HG03457 (cell line): ENCODE results near the gene ARRDC4.

Experiments used
- ATAC-seq: cut with Tn5 transposase; IDR thresholded peaks from one replicate; pipeline ENCODE4 v1.9.1; 2021; ENCODE audit warnings: moderate number of reproducible peaks; ENCODE audit not compliant: unreplicated experiment

Gene ARRDC4

GRCh38 chr15:97995881-97996603 is 35.5 kb downstream of the ARRDC4 start:
- ATAC-seq: no peak

- no peak for ATAC-seq
Measured at GRCh38 chr15:97998307-97999071, 38.0 kb downstream of the ARRDC4 start.

DNA sequence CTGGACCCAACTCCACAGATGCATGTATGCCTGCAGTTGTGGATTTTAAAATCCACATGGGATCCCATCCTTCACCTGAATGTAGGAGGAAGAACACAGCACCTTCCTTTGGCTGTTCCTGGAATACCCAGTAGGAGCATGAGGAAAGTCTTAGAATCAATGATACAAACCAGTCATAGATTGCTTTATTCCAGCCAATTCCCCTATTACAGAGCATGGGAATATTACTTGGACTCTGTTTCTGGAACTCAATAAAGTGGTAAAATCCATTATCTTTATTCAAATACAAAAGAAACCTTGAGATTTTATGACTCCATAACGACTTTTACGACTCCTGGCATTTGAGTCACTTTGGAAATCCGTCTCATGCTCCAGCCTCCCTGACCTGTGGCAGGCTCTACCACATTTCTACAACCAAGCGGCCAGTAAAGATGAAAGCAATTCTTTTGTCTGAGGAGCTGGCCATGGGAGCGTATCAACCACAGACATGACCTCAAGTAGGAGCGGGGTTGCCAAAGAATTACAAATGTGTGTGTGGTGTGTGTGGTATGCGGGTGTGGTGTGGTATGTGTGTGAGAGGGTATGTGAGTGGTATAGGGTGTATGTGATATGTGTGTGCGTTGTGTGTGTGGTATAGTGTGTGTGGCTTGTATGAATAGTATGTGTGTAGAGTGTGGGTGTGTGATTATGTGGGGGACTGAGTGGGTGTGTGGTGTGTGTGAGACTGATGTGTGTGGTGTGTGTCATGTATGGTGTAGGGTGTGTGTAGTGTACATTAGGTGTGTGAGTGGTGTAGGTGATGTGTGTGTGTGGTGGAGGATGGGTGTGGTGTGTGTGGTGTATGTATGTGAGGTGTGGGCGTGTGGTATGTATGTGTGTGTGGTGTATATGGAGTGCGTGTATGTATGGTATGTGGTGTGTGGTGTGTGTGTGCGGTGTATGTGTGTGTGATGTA is 40.0 kb downstream of the ARRDC4 start:
- ATAC-seq: no peak

GRCh38 chr15:98001663-98002194 is 41.2 kb downstream of the ARRDC4 start:
- ATAC-seq: no peak

DNA sequence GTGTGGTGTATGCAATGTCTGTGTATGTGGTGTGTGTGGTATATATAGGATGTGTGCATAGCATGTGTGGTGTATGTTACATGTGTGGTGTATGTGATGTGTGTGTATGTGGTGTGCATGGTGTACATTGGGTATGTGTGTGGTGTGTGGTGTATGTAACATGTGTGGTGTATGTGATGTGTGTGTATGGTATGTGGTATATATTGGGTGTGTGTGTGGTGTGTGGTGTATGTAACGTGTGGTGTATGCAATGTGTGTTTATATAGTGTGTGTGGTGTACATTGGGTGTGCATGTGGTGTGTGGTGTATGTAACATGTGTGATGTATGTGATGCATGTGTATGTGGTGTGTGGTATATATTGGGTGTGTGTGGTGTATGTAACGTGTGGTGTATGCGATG is 41.9 kb downstream of the ARRDC4 start:
- ATAC-seq: no peak

DNA sequence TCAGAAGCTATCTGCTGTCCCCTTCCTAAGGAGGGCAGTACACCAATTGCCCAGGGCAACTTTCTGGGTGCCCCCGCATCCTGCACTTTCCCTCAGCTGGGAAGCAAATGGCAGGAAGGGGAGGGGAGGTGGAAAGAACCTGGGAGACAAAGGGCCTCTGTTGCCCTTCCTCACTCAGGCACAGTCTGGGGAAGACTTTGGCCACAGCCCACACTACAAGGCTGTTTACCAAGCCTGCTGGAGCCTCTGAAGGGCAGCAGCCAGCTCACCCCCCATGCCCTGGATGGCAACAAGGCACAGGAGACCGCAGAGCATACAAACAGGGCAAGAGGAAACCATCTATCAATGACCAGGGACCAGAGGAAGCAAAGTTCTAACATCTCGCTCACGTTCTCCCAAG is 42.4 kb downstream of the ARRDC4 start:
- ATAC-seq: no peak

DNA sequence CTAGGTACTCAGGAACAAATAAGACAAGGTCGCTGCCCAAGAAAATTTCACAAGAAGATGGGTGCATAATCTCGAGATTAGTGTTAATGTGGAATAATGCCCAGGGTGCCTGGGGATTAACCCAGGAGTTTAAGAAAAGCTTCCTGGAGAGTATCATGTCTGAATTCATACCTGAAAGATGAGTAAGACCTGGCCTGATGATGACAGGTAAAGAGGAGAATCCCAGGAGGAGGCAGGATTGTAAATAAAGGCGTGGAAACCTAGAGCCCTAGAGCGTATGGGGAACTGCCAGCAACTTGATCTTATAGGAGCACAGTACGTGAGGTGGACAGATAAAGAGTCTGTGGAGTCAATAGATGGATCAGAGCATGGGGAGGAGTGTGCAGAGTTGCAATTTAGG is 43.0 kb downstream of the ARRDC4 start:
- no peak for ATAC-seq

- no peak for ATAC-seq
Measured at GRCh38 chr15:98003996-98004395, 43.5 kb downstream of the ARRDC4 start.

DNA sequence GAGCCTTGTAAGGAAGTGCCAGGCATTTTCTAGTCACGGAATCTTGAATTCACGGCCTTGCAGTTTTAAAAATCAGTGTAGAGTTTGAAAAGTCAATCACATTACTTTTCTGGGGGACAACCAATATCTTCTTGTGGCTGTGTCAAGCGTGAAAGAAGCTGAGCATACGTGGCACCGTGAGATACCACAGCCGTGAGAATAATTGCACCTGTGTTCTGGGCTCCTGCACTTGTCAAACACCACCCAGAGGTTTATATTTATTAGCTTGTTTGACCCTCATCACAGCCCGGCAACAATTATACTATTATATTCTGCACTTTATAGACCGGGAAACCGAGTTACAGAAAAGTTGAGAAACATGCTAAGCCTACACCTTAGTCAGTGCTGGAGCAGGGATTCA is 45.2 kb downstream of the ARRDC4 start:
- ATAC-seq: no peak

DNA sequence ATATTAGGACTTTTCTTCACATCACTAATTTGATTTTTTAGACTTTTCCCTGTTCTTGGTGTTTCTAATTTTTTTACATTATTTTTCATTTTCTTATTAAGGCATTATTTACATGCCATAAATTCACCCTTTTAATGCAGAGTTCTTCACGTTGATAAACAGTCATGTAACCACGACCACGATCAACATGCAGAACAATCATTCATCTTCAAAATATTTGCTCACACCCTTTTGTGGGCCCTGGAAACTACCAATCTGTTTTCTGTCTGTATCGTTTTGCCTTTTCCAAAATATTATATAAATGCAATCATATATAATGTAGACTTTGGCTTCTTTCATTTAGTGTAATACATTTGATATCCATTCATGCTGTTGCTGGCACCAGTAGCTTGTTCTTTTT is 48.7 kb downstream of the ARRDC4 start:
- ATAC-seq: no peak

- no peak for ATAC-seq
Measured at GRCh38 chr15:98009971-98010370, 49.5 kb downstream of the ARRDC4 start.

DNA sequence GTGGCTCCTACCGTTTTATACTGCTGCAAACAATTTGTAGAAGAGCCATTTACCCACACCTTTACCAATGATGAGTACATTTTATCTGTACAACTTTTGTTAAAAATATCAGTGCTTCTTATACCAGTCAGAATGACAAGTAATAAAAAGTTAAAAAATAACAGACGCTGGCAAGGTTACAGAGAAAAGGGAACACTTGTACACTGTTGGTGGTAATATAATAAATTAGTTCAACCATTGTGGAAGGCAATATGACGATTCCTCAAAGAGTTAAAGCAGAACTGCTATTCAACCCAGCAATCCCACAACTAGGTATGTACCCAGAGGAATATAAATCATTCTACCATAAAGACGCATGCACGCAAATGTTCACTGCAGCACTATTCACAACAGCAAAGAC is 51.9 kb downstream of the ARRDC4 start:
- ATAC-seq: no peak

GRCh38 chr15:98013631-98014030 is 53.1 kb downstream of the ARRDC4 start:
- ATAC-seq: no peak

- no peak for ATAC-seq
Measured at GRCh38 chr15:98017150-98017964, 56.9 kb downstream of the ARRDC4 start.

GRCh38 chr15:98018761-98019351 is 58.4 kb downstream of the ARRDC4 start:
- ATAC-seq: no peak
